ENCODE data around the gene USP35.
"Not testable (repeated sequence)": the region's sequence is repeated elsewhere in the genome, so short reads cannot be mapped to it uniquely, and the experiment has no call there.

The USP35 gene

GRCh38 chr11:78160557-78160956 lies 28.2 kb upstream of the USP35 start:
- no peak for DNase-seq
- Mint-ChIP-seq H3K4me1 (no peaks in the 10 kb centered on the region), H3K9me3 (no peaks in the 10 kb centered on the region), H3K27ac (no peak overlapping the region), H3K4me3 (no peak overlapping the region), H3K27me3 (no peaks in the 10 kb centered on the region), H3K36me3 (ENCODE audit: low read depth) (no peaks in the 10 kb centered on the region)
- no peak for ATAC-seq

GRCh38 chr11:78161346-78161745 lies 27.4 kb upstream of the USP35 start:
- Mint-ChIP-seq H3K4me3 (no peak overlapping the region), H3K36me3 (ENCODE audit: low read depth) (no peaks in the 10 kb centered on the region), H3K27ac (no peak overlapping the region), H3K27me3 (no peaks in the 10 kb centered on the region), H3K4me1 (no peaks in the 10 kb centered on the region), H3K9me3 (no peaks in the 10 kb centered on the region)
- no peak for DNase-seq
- ATAC-seq: no peak

- no peak for ATAC-seq
Measured at GRCh38 chr11:78161962-78162371, 26.8 kb upstream of the USP35 start.

GRCh38 chr11:78163828-78164227 lies 24.9 kb upstream of the USP35 start:
- no peaks in the 10 kb centered on the region for H3K9me3 Mint-ChIP-seq
- H3K36me3 Mint-ChIP-seq (ENCODE audit: low read depth): no peaks in the 10 kb centered on the region
- H3K4me1 Mint-ChIP-seq: no peaks in the 10 kb centered on the region
- no peak for DNase-seq
- H3K27me3 Mint-ChIP-seq: no peaks in the 10 kb centered on the region
- H3K4me3 Mint-ChIP-seq: no peak overlapping the region
- no peak overlapping the region for H3K27ac Mint-ChIP-seq
- ATAC-seq: no peak

More at GRCh38 chr11:78161962-78162371, 26.8 kb upstream of the USP35 start:
- Mint-ChIP-seq H3K4me3 (no peak overlapping the region), H3K27me3 (no peaks in the 10 kb centered on the region), H3K36me3 (ENCODE audit: low read depth) (no peaks in the 10 kb centered on the region), H3K9me3 (no peaks in the 10 kb centered on the region), H3K4me1 (no peaks in the 10 kb centered on the region), H3K27ac (no peak overlapping the region)
- DNase-seq: no peak

DNA sequence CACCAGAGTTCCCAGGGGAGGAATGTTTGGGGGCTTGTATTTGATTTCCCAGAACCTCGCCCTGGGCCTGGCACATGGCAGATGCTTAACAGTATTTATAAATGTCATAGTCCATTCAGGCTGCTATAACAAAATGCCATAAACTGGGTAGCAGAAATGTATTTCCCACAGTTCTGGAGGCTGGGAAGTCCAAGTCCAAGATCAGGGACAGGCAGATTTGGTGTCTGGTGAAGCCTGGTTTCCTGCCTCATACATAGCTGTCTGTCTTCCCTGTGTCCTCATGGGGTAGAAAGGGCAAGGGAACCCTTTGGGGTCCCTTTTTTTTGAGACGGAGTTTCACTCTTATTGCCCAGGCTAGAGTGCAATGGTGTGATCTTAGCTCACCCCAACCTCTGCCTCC lies 24.2 kb upstream of the USP35 start:
- no peak for DNase-seq

GRCh38 chr11:78166855-78167469 lies 21.8 kb upstream of the USP35 start:
- H3K4me3 Mint-ChIP-seq: no peak overlapping the region
- no peaks in the 10 kb centered on the region for H3K27me3 Mint-ChIP-seq
- no peak for ATAC-seq
- no peak overlapping the region for H3K27ac Mint-ChIP-seq
- no peak for DNase-seq
- no peaks in the 10 kb centered on the region for H3K4me1 Mint-ChIP-seq
- no peaks in the 10 kb centered on the region for H3K9me3 Mint-ChIP-seq
- H3K36me3 Mint-ChIP-seq (ENCODE audit: low read depth): no peaks in the 10 kb centered on the region

More for the DNA sequence above, 24.2 kb upstream of the USP35 start:
- Mint-ChIP-seq H3K36me3 (ENCODE audit: low read depth) (no peaks in the 10 kb centered on the region), H3K27ac (no peak overlapping the region), H3K4me1 (no peaks in the 10 kb centered on the region), H3K4me3 (no peak overlapping the region), H3K9me3 (no peaks in the 10 kb centered on the region), H3K27me3 (no peaks in the 10 kb centered on the region)
- no peak for ATAC-seq

DNA sequence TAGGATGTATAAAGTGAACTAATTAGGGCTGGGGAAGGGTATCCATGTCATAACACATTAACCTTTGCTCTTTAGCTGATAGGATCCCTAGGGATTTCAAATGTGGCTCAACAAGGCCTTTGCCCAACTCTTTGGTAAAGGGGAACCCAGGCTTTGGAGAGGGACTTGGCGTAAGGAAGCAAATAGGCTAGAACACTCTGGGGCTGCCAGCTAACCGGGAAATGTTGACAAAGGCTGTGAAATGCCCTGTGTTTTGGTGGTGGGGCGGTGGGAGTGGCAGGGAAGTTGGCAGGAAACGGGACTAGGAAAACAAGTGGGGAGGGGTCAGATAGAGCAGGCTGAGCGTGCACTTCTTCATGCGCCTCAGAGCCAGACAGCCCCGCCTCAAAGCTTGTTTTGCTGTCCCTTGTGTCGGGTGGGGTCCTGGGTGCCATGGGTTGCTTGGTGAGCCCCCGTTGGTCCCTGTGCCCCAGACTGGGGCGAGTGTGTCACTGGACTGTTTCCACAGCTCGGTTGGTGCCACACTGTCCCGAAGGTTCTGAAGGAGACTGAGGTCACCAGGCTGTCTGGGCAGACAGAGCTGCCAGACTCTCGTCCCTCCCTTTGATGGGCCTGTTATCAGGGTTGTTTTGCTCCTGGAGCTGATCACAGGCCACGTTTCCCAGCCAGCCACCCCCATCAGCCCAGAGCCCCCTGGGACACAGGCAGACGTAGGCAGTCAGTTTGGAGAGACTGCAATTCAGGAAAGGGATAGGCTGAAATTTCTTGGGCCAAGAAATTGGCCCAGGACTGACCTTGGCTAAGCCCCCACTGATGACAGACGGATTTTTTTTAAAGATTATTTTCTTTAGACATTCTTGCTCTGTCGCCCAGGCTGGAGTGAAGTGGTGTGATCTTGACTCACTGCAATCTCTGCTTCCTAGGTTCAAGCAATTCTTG lies 19.9 kb upstream of the USP35 start:
- no peak overlapping the region for H3K27ac Mint-ChIP-seq
- H3K9me3 Mint-ChIP-seq: no peaks in the 10 kb centered on the region
- H3K4me1 Mint-ChIP-seq: no peaks in the 10 kb centered on the region
- no peak for ATAC-seq
- no peak overlapping the region for H3K4me3 Mint-ChIP-seq
- no peak for DNase-seq
- no peaks in the 10 kb centered on the region for H3K27me3 Mint-ChIP-seq
- peaks cover 7% of the 10 kb centered on the region for H3K36me3 Mint-ChIP-seq (ENCODE audit: low read depth)

- Mint-ChIP-seq H3K27me3 (no peaks in the 10 kb centered on the region), H3K27ac (no peak overlapping the region), H3K4me3 (no peak overlapping the region), H3K36me3 (ENCODE audit: low read depth) (peaks cover 8% of the 10 kb centered on the region), H3K4me1 (no peaks in the 10 kb centered on the region), H3K9me3 (no peaks in the 10 kb centered on the region)
- ATAC-seq: no peak
- no peak for DNase-seq
Measured at GRCh38 chr11:78170413-78170812, 18.3 kb upstream of the USP35 start.

DNA sequence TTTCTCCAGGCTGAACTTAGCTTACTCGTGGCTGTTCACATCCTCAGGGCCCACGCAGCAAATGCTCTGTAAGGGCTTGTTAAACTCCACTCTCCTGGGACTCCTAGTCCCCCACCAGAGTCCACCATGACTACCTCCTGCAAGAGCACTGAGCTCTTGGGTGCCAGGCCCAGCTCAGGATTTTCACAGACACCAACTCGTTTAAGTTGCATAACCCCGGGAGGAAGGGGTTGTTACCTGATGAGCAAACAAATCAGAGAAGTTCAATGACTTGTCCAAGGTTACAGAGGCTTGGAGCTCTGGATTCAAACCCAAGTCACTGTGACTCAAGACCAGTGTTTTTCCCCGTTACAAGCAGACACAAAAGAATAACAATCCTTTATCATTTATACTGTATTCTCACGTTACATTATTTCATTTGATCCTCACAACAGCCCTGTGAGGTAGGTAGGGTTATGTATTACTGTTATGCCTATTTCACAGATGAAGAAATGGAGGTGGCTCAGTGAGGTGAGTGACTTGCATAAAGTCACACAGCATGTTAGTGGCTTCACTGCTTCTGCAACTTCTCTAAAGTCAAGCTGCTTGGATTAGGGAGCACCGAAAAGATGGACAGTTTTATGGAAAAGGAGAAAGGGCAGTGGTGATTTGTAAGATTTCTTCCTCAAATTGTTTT lies 17.7 kb upstream of the USP35 start:
- ATAC-seq: no peak
- Mint-ChIP-seq H3K27me3 (no peaks in the 10 kb centered on the region), H3K9me3 (no peaks in the 10 kb centered on the region), H3K36me3 (ENCODE audit: low read depth) (peaks cover 8% of the 10 kb centered on the region), H3K4me1 (no peaks in the 10 kb centered on the region), H3K4me3 (no peak overlapping the region), H3K27ac (no peak overlapping the region)
- DNase-seq: no peak

GRCh38 chr11:78171951-78172350 lies 16.8 kb upstream of the USP35 start:
- Mint-ChIP-seq H3K36me3 (ENCODE audit: low read depth) (peaks cover 11% of the 10 kb centered on the region), H3K4me3 (no peak overlapping the region), H3K27ac (no peak overlapping the region), H3K27me3 (no peaks in the 10 kb centered on the region), H3K9me3 (no peaks in the 10 kb centered on the region), H3K4me1 (no peaks in the 10 kb centered on the region)
- no peak for ATAC-seq
- no peak for DNase-seq

DNA sequence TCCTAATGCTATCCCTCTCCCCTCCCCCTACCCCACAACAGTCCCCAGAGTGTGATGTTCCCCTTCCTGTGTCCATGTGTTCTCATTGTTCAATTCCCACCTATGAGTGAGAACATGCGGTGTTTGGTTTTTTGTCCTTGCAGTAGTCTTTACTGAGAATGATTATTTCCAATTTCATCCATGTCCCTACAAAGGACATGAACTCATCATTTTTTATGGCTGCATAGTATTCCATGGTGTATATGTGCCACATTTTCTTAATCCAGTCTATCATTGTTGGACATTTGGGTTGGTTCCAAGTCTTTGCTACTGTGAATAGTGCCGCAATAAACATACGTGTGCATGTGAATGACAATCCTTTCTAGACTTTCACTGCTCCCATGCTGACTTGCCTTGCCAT lies 12.9 kb upstream of the USP35 start:
- DNase-seq, H3K4me3 Mint-ChIP-seq, H3K4me1 Mint-ChIP-seq, ATAC-seq, H3K9me3 Mint-ChIP-seq, H3K27ac Mint-ChIP-seq, H3K27me3 Mint-ChIP-seq: not testable (repeated sequence)
- H3K36me3 Mint-ChIP-seq (ENCODE audit: low read depth): peaks cover 19% of the 10 kb centered on the region

DNA sequence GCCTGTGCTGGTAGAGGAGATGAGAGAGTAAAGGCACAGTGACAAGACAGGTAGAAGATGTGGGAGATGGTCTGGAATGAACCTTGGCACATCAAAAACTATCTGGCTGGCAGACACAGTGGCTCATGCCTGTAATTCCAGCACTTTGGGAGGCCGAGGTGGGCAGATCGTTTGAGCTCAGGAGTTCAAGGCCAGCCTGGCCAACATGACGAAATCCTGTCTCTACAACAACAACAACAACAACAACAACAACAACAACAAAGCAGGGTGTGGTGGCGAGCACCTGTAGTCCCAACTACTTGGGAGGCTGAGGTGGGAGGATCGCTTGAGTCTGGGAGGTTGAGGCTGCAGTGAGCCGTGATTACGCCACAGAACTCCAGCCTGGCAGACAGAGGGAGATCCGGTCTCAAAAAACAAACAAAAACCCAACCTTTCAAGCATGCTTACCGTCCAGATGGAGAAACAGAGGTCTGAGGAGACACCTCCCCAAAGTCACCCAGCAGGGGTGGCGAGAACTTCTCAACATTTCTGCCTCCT lies 12.0 kb upstream of the USP35 start:
- Mint-ChIP-seq H3K4me1 (peaks cover 9% of the 10 kb centered on the region), H3K27me3 (no peaks in the 10 kb centered on the region), H3K4me3 (no peak overlapping the region), H3K27ac (no peak overlapping the region), H3K36me3 (ENCODE audit: low read depth) (peaks cover 25% of the 10 kb centered on the region), H3K9me3 (peaks cover 7% of the 10 kb centered on the region)
- DNase-seq (no peak), ATAC-seq (no peak)

DNA sequence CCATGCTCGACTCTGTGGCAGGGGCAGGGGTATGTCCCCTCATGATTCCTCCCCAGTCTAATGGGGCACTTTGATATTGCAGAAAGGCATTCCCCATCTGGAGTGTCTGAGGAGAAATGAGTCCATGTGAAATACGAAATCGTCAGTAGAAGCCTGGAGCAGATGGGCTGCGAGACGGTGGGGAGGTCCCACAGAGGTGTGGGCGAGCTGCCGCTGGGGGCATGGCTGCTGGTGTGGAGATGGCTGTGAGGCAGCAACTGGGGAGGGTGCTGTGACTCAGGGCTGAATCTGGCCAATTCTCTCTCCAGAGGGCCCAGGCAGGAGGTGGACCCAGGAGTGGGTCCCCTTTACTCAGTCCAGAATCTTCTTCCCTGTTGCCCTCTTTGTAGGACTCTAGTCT lies 11.5 kb upstream of the USP35 start:
- peaks cover 9% of the 10 kb centered on the region for H3K4me1 Mint-ChIP-seq
- peaks cover 7% of the 10 kb centered on the region for H3K9me3 Mint-ChIP-seq
- no peak overlapping the region for H3K4me3 Mint-ChIP-seq
- DNase-seq (no peak), ATAC-seq (no peak)
- H3K27ac Mint-ChIP-seq: no peak overlapping the region
- no peaks in the 10 kb centered on the region for H3K27me3 Mint-ChIP-seq
- H3K36me3 Mint-ChIP-seq (ENCODE audit: low read depth): peaks cover 25% of the 10 kb centered on the region

GRCh38 chr11:78179459-78180071 lies 9.2 kb upstream of the USP35 start:
- ATAC-seq (no peak), DNase-seq (no peak)
- peaks cover 17% of the 10 kb centered on the region for H3K36me3 Mint-ChIP-seq (ENCODE audit: low read depth)
- H3K4me1 Mint-ChIP-seq: peaks cover 9% of the 10 kb centered on the region
- no peak overlapping the region for H3K4me3 Mint-ChIP-seq
- H3K9me3 Mint-ChIP-seq: peaks cover 7% of the 10 kb centered on the region
- no peak overlapping the region for H3K27ac Mint-ChIP-seq
- no peaks in the 10 kb centered on the region for H3K27me3 Mint-ChIP-seq

Measured in activated naive CD8-positive, alpha-beta T cell treated with anti-CD3 and anti-CD28 coated beads, Interleukin-2, amount 50 U/mL, for 24 hours (primary cell).